ENCODE data around the gene FBXO11.
"Not testable (repeated sequence)": the region's sequence is repeated elsewhere in the genome, so short reads cannot be mapped to it uniquely, and the experiment has no call there.

FBXO11 gene

GRCh38 chr2:47906157-47907038 is at the start of gene FBXO11:
TSS of gene FBXO11 (minus strand) at chr2:47906498. CDS start at chr2:47905720, 778 bp downstream.
- peak; percentile 95 for DNase-seq

DNA sequence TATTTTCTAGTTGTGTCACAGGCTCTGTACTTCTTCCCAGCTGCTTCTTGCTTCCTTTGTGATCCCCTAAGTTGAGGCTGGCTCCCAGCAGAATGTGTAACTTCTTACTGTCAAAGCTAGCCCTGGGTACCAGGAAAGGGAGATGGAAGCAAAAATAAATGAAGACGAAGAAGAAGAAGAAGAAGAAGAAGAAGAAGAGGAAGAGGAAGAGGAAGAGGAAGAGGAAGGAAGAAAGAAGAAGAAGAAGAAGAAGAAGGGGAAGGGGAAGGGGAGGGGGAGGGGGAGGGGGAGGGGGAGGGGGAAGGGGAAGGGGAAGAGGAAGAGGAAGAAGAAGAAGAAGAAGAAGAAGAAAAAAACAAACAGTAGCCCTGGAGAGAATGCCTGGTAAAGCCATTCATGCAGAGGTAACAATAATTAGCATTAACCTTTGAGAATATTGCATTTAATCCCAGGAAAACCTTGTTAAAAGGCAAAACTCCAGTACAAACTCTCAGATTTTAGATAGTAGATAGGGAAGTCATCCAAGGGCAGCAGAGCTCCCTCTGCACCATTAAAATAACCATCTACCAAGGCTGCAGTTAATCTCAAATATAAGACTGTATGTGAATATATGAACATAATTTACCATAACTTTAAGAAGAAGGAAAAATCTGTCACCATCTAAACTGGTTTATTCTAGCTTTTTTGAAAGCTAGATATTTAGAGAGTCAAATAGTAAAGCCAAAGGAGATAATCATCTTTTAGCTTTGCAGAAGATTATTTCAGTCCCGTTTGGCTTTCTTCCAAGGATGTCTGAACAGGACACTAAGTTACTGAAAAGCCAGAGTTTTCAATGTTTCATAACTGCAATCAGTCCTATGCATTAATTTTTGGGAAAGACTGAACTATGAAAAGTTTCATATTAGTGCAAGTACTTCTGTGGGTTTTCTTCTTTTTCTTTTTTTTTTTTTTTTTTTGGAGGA is 44.3 kb upstream of the FBXO11 start:
- no peak for DNase-seq

- no peak for DNase-seq
These were observed 40.3 kb upstream of the FBXO11 start for GRCh38 chr2:47946593-47946992.

GRCh38 chr2:47945046-47945781 is 38.9 kb upstream of the FBXO11 start:
- DNase-seq, result no peak

DNA sequence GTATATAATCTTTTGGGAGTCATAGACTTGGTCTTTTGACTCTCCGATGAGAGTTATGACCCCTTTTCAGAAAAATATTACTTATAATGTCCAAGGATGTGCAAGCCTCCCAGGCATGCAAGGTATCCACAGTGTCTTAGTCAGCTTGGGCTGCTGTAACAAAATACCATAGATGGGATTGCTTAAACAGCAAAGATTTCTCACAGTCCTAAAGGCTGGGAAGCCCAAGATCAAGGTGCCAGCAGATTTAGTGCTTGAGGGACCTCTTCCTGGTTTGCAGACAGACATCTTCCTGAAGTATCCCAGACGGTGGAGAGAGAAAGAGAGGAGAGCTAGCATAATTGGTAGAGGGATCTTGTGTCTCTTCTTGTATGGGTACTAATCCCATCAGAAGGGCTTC is 35.6 kb upstream of the FBXO11 start:
- DNase-seq, result no peak

DNA sequence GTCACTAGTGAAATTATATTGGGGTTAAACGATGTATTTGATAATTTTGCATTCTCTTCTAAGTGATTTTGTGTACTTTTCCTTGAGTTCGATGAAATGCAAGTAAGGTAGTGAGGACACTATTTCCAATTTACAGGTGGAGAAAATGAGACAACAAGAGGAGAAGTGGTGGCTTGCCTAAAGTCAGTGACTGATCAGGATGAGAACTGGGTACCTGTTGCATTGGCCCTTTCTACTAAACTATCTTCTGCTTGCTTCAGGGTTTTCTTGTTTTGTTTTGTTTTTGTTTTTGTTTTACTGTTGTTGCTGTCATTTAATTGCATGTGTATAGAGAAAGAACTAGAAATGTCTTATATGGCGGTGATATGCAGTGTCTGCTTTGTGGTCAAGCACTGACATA is 31.4 kb upstream of the FBXO11 start:
- no peak for DNase-seq

DNA sequence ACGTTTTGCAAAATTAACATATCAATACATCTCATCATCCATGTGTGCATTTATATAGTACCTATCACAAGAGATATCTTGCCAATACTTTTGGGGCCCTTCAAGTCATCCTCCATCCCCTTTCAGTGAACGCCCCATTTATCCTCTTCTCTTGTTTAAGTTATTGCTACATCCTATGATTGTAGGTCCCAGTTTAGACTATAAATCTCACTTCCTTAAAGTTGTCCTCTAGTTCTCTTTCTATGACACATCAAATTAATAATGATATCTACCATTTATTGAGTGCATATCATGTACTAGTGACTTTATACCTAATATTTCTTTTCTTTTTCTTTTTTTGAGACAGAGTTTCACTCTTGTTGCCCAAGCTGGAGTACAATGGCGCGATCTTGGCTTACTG is 28.8 kb upstream of the FBXO11 start:
- no peak for DNase-seq

GRCh38 chr2:47918043-47918442 is 11.7 kb upstream of the FBXO11 start:
- no peak for DNase-seq

- no peak for DNase-seq
These were observed 11.1 kb upstream of the FBXO11 start for GRCh38 chr2:47917276-47917961.

DNA sequence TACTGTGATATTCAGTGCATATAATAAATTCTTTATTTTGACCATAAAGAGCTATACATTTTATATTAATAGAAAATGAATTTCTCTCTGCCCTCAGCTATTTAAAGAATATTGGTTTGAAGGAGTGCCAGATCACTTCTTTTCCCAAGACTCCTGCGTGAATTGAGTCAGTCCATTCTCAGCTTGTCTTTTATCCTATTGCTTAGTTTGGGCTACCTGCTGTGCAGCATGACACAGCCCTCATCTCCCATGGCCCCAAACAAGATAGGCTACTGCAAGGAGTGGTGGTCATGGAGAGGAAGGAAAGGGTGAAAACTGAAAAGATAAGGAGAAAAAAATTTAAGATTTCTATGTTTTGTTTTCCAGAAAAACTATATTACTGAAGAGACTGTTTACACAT is 10.1 kb upstream of the FBXO11 start:
- no peak for DNase-seq

DNA sequence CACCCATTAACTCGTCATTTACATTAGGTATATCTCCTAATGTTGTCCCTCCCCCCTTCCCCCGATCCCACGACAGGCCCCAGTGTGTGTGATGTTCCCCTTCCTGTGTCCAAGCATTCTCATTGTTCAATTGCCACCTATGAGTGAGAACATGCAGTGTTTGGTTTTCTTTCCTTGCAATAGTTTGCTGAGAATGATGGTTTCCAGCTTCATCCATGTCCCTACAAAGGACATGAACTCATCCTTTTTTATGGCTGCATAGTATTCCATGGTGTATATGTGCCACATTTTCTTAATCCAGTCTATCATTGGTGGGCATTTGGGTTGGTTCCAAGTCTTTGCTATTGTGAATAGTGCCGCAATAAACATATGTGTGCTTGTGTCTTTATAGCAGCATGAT is 4.4 kb upstream of the FBXO11 start:
- not testable (repeated sequence) for DNase-seq

DNA sequence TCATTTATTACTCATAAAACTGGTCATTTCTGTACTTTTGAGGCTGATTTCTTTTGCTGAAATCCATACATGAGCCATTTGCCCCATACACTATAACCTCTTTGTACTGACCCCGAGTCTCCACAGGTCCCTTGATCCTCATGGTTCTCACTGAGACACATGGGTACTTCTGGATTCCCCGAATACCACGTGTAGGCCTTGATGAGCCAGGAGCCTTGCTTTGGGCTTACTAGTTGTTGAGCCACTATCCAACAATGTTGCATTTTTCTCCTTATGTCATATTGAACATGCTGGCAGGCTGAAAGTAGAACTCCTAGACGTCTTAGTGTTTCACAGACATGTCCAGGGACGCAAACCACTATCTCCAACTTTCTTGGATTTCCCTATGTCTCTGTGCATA is 2.4 kb upstream of the FBXO11 start:
- no peak for DNase-seq

GRCh38 chr2:47907039-47907781 is 912 bp upstream of the FBXO11 start:
- DNase-seq, result no peak

DNA sequence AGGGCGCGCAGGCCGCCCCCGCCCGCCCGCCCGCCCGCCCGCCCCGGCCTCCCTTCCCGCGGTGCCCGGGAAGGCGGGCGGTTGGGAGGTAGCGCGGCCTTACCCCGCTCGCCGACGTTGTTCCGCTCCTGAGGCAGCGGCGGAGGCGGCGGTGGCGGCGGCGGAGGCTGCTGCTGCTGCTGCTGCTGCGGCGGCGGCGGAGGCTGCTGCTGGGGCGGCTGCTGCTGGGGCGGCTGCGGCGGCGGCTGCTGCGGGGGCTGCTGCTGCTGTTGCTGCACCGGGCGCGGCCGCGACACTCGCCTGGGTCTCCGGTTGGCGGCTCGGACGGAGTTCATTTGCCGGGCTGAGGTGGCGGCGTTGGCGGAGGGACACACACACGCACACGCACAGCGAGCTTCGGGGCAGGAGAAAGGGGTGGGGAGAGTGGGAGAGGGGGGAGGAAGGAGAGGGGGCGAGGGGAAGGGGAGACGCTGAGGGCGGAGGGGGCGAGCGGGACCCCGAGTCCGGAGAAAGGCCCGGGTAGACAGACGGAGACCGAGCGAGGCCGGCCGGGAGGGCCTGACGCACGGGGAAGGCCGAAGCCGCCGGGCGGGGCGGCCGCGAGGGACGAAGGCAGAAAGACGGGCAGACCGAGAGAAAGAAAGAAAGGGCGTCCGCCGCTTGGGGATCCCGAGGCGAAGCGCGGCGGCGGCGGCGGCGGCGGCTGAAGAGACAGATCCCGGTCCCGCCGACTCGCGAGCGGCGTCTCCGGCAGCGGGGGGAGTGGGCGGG is 727 bp downstream of the FBXO11 start:
- DNase-seq, result no peak

- no peak for DNase-seq
These were observed 2.4 kb downstream of the FBXO11 start for GRCh38 chr2:47903781-47904490.

- not testable (repeated sequence) for DNase-seq
These were observed 4.4 kb downstream of the FBXO11 start for GRCh38 chr2:47901892-47902291.

DNA sequence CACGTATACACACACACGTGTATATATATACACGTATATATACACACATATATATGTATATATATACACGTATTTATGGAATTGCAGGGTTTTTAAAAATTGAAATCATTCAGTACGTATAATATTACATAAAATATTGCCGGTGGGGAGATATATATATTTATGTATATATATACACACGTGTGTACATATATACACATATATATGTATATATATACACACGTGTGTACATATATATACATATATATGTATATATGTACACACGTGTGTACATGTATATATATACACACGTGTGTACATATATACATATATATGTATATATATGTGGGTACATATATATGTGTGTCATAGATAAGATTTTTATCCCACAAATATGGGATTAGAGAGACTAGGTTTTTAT is 5.4 kb downstream of the FBXO11 start:
- no peak for DNase-seq

DNA sequence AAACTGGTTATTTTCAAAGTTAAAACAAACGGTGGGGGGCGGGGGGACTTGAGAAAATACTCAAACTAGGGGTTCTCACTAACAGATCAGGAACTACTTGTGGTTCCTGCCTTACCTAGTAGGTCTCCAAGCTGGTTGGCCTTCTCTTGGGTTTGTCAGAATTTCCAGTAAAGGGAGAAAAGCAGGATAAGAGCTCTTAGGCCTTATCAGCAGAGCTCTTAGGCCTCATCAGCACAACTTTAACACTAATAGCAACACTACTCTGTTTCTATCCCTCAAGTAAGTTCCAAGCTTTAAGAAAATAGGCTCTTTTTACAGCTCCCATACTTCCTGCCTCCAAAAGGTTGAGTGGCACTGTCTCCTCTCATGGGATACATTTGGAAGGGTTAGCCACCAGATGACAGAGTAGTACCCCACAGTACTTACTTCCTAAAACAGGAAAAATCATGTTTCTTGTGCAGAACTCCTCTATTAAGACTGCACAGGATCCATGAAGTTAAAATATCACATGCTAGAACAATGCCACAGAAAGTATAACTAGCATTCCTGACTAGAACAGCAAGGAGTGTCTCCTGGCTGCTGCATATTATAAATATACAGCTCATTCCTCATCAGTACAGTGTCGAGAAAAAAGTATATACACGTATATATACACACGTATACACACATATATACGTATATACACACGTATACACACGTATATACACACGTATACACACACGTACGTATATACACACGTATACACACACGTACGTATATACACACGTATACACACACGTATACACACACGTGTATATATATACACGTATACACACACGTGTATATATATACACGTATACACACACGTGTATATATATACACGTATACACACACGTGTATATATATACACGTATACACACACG is 6.1 kb downstream of the FBXO11 start:
- no peak for DNase-seq

Data from NCI-H1048 (cell line).